SU-DHL-6 (cell line): ENCODE measurements around the gene ADD2.

Experiments
- H2AFZ ChIP-seq: fragments of 200-600 bp; sonication (generic); 2 replicates; pipeline ENCODE4 v1.6.1; 2014; ENCODE audit warnings: low read depth, mild to moderate bottlenecking, moderate library complexity, mixed read lengths, antibody characterized with exemption, low read length; ENCODE audit not compliant: severe bottlenecking
- H3F3A ChIP-seq: fragments of 200-600 bp; shearing (Covaris generic); 2 replicates; pipeline ENCODE4 v1.6.0; 2016; ENCODE audit warnings: antibody characterized with exemption, mild to moderate bottlenecking; ENCODE audit not compliant: insufficient read depth
- H3K27ac ChIP-seq: fragments of 200-600 bp; sonication (generic); 2 replicates; pipeline ENCODE4 v1.5.1; 2016; ENCODE audit warnings: low read depth, mild to moderate bottlenecking, low read length, moderate library complexity, mixed read lengths
- H3K27me3 ChIP-seq: fragments of 200-600 bp; sonication (generic), shearing (Covaris generic); 2 replicates; pipeline ENCODE4 v1.6.0; 2014; ENCODE audit warnings: mild to moderate bottlenecking, low read length
- H3K36me3 ChIP-seq: fragments of 200-600 bp; sonication (generic); 2 replicates; pipeline ENCODE4 v1.6.1; 2014; ENCODE audit warnings: mild to moderate bottlenecking, low read length, mixed read lengths
- H3K4me2 ChIP-seq: fragments of 300-600, 200-600 bp; shearing (Covaris generic), sonication (generic); 2 replicates; pipeline ENCODE4 v1.6.0; 2014; ENCODE audit warnings: low read length, low read depth, mild to moderate bottlenecking; ENCODE audit not compliant: poor library complexity, severe bottlenecking
- H3K4me3 ChIP-seq: fragments of 200-600 bp; sonication (generic); 2 replicates; pipeline ENCODE4 v1.5.1; 2014; ENCODE audit warnings: antibody characterized with exemption, low read length, mild to moderate bottlenecking, mixed read lengths; ENCODE audit not compliant: insufficient read depth, poor library complexity, severe bottlenecking
- H3K79me2 ChIP-seq: fragments of 200-600 bp; sonication (generic); 2 replicates; pipeline ENCODE4 v1.6.1; 2014; ENCODE audit warnings: mild to moderate bottlenecking, low read length, moderate library complexity; ENCODE audit not compliant: insufficient read depth
- H3K9ac ChIP-seq: fragments of 200-600 bp; sonication (generic); 2 replicates; pipeline ENCODE4 v1.7.0; 2014; ENCODE audit warnings: mild to moderate bottlenecking, low read length
- H3K9me2 ChIP-seq: fragments of 200-600 bp; sonication (generic); replicated peaks from 2 replicates; pipeline ENCODE4 v1.6.1; 2014; ENCODE audit warnings: low read length; ENCODE audit not compliant: insufficient read depth
- H3K9me3 ChIP-seq: fragments of 200-600 bp; sonication (generic); 2 replicates; pipeline ENCODE4 v1.6.1; 2014; ENCODE audit warnings: low read length, mixed read lengths; ENCODE audit not compliant: insufficient read depth
- H4K20me1 ChIP-seq: fragments of 200-600 bp; sonication (generic); 2 replicates; pipeline ENCODE4 v1.6.1; 2014; ENCODE audit warnings: low read depth, mild to moderate bottlenecking, antibody characterized with exemption, low read length, moderate library complexity, mixed read lengths
- EZH2phosphoT487 ChIP-seq: fragments of 200-600 bp; sonication (generic), shearing (Covaris generic); conservative IDR thresholded peaks from 2 replicates; pipeline ENCODE4 v1.6.1; 2018; ENCODE audit warnings: mild to moderate bottlenecking, antibody characterized with exemption, low read length, moderate library complexity, mixed read lengths
- TF ChIP-seq, protein P1 (sequence below): fragments of 200-600 bp; sonication (generic); IDR thresholded peaks from one replicate; pipeline ENCODE4 v1.5.1; 2017; ENCODE audit warnings: antibody characterized with exemption, mild to moderate bottlenecking, low read length, moderate library complexity; ENCODE audit not compliant: insufficient read depth, poor library complexity, severe bottlenecking

ADD2 gene

GRCh38 chr2:70747284-70747683 is 20.7 kb downstream of the ADD2 start:
- Histone ChIP-seq H3F3A (no peaks in the 10 kb centered on the region), H3K9me2 (no peaks in the 10 kb centered on the region), H3K79me2 (no peaks in the 10 kb centered on the region), H3K27me3 (no peaks in the 10 kb centered on the region), H3K9ac (no peak overlapping the region), H2AFZ (no peak overlapping the region), H3K27ac (no peak overlapping the region), H3K4me2 (no peak overlapping the region), H3K4me3 (no peak overlapping the region), H4K20me1 (no peaks in the 10 kb centered on the region), H3K9me3 (no peaks in the 10 kb centered on the region), H3K36me3 (no peaks in the 10 kb centered on the region)
- no peak for TF ChIP-seq EZH2phosphoT487
- TF ChIP-seq, protein P1, sequence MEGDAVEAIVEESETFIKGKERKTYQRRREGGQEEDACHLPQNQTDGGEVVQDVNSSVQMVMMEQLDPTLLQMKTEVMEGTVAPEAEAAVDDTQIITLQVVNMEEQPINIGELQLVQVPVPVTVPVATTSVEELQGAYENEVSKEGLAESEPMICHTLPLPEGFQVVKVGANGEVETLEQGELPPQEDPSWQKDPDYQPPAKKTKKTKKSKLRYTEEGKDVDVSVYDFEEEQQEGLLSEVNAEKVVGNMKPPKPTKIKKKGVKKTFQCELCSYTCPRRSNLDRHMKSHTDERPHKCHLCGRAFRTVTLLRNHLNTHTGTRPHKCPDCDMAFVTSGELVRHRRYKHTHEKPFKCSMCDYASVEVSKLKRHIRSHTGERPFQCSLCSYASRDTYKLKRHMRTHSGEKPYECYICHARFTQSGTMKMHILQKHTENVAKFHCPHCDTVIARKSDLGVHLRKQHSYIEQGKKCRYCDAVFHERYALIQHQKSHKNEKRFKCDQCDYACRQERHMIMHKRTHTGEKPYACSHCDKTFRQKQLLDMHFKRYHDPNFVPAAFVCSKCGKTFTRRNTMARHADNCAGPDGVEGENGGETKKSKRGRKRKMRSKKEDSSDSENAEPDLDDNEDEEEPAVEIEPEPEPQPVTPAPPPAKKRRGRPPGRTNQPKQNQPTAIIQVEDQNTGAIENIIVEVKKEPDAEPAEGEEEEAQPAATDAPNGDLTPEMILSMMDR: no peak

GRCh38 chr2:70746094-70746974 is 21.7 kb downstream of the ADD2 start:
- Histone ChIP-seq H3K27ac (no peak overlapping the region), H4K20me1 (no peaks in the 10 kb centered on the region), H2AFZ (no peak overlapping the region), H3K79me2 (no peaks in the 10 kb centered on the region), H3K9me2 (no peaks in the 10 kb centered on the region), H3F3A (no peaks in the 10 kb centered on the region), H3K36me3 (no peaks in the 10 kb centered on the region), H3K4me3 (no peak overlapping the region), H3K9ac (no peak overlapping the region), H3K9me3 (no peaks in the 10 kb centered on the region), H3K4me2 (no peak overlapping the region), H3K27me3 (no peaks in the 10 kb centered on the region)
- TF ChIP-seq, protein P1: no peak
- TF ChIP-seq EZH2phosphoT487: no peak

DNA sequence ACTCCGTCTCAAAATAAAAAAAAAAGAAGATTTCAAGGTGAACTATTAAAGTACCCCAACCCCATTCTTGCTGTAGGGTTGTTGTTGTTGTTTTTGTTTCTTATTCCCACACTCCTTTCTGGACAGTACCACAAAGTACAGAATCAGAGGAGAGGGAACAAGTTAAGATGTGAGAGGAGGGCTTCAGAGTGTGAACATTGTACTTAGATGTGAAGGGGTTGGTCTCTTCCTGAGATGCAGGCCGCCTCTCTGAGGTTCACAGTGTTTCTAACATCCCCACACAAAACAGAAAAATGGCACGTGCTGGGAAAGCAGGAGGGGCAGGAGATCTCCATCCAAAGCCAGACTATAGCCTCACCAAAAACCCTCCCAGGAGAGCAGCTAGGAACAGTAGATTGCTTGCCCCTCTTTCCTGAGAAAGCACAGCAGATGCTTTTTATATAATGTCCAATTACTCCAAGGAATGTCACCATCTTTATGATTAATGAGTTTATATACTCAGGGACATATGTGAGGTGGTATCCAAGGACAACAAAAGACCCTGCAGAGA is 22.6 kb downstream of the ADD2 start:
- no peak overlapping the region for H3K4me2 ChIP-seq
- H3K9me2 ChIP-seq: no peaks in the 10 kb centered on the region
- no peaks in the 10 kb centered on the region for H3F3A ChIP-seq
- no peak overlapping the region for H3K4me3 ChIP-seq
- no peaks in the 10 kb centered on the region for H3K36me3 ChIP-seq
- no peaks in the 10 kb centered on the region for H3K79me2 ChIP-seq
- TF ChIP-seq EZH2phosphoT487: no peak
- TF ChIP-seq, protein P1: no peak
- H4K20me1 ChIP-seq: no peaks in the 10 kb centered on the region
- no peaks in the 10 kb centered on the region for H3K9me3 ChIP-seq
- no peak overlapping the region for H2AFZ ChIP-seq
- H3K9ac ChIP-seq: no peak overlapping the region
- no peaks in the 10 kb centered on the region for H3K27me3 ChIP-seq
- H3K27ac ChIP-seq: no peak overlapping the region
